GM23338 (cell line): ENCODE results near the gene GRAMD4. TPM values are rescaled to one million over a fixed set of nuclear protein-coding genes. Genes with fewer than 3 reads are reported as not detected.
"Not testable (repeated sequence)": the region's sequence is repeated elsewhere in the genome, so short reads cannot be mapped to it uniquely, and the experiment has no call there.

ENCODE experiments used
- ATAC-seq: fragments of 200-7000 bp; cut with Tn5 transposase; 3 replicates; pipeline ENCODE4 v1.9.1; 2020
- DNase-seq: peaks from one replicate; pipeline ENCODE4 v3.0.0-alpha.2; 2015; ENCODE audit warnings: low spot score
- H2AFZ ChIP-seq: fragments of 200-600 bp; sonication (generic); 2 replicates; pipeline ENCODE4 v1.8.0; 2016; ENCODE audit warnings: antibody characterized with exemption, mild to moderate bottlenecking, moderate library complexity
- H3F3A ChIP-seq: fragments of 200-600 bp; sonication (generic); replicated peaks from 2 replicates; pipeline ENCODE4 v1.8.0; 2017; ENCODE audit warnings: antibody characterized with exemption, mixed run types, low read depth
- H3K27ac ChIP-seq: fragments of 200-600 bp; sonication (generic); 2 replicates; pipeline ENCODE4 v1.6.1; 2016; ENCODE audit warnings: low read depth
- H3K27me3 ChIP-seq: fragments of 200-600 bp; sonication (generic); 2 replicates; pipeline ENCODE4 v1.8.0; 2016; ENCODE audit warnings: mild to moderate bottlenecking, mixed run types, moderate library complexity; ENCODE audit not compliant: insufficient read depth
- H3K36me3 ChIP-seq: fragments of 200-600 bp; sonication (generic); 2 replicates; pipeline ENCODE4 v1.8.0; 2016; ENCODE audit warnings: mild to moderate bottlenecking; ENCODE audit not compliant: insufficient read depth
- H3K4me1 ChIP-seq: fragments of 200-600 bp; sonication (generic); 2 replicates; pipeline ENCODE4 v1.8.0; 2016; ENCODE audit warnings: mild to moderate bottlenecking, moderate library complexity; ENCODE audit not compliant: insufficient read depth
- H3K4me2 ChIP-seq: fragments of 200-600 bp; sonication (generic); 2 replicates; pipeline ENCODE4 v1.7.1; 2017; ENCODE audit warnings: mixed run types
- H3K4me3 ChIP-seq: fragments of 200-600 bp; sonication (generic); 2 replicates; pipeline ENCODE4 v1.6.1; 2016; ENCODE audit warnings: mixed run types
- H3K79me2 ChIP-seq: fragments of 200-600 bp; sonication (generic); replicated peaks from 2 replicates; pipeline ENCODE4 v1.8.0; 2017; ENCODE audit warnings: mild to moderate bottlenecking; ENCODE audit not compliant: insufficient read depth
- H3K9me2 ChIP-seq: fragments of 200-600 bp; sonication (generic); 2 replicates; pipeline ENCODE4 v1.8.0; 2017; ENCODE audit not compliant: insufficient read depth
- H4K20me1 ChIP-seq: fragments of 200-600 bp; sonication (generic); replicated peaks from 2 replicates; pipeline ENCODE4 v1.8.0; 2017; ENCODE audit warnings: mild to moderate bottlenecking; ENCODE audit not compliant: insufficient read depth
- H3K27ac Mint-ChIP-seq: 2 replicates; pipeline ENCODE4 v1.8.0; 2020; ENCODE audit warnings: inconsistent platforms, mild to moderate bottlenecking, moderate library complexity, mixed read lengths
- H3K27me3 Mint-ChIP-seq: 3 replicates; pipeline ENCODE4 v1.8.0; 2022; ENCODE audit warnings: low read depth, mild to moderate bottlenecking, moderate library complexity, mixed read lengths, inconsistent platforms; ENCODE audit not compliant: insufficient read depth, poor library complexity
- H3K36me3 Mint-ChIP-seq: 3 replicates; pipeline ENCODE4 v1.8.0; 2021; ENCODE audit warnings: low read depth, mild to moderate bottlenecking, inconsistent platforms, moderate library complexity, mixed read lengths
- H3K4me1 Mint-ChIP-seq: 3 replicates; pipeline ENCODE4 v1.8.0; 2020; ENCODE audit warnings: mild to moderate bottlenecking, inconsistent platforms, mixed read lengths
- H3K4me3 Mint-ChIP-seq: 3 replicates; pipeline ENCODE4 v1.8.0; 2021; ENCODE audit warnings: moderate library complexity, mild to moderate bottlenecking, inconsistent platforms, mixed read lengths
- H3K9me3 Mint-ChIP-seq: 3 replicates; pipeline ENCODE4 v1.8.0; 2020; ENCODE audit warnings: moderate library complexity, mild to moderate bottlenecking, inconsistent platforms, mixed read lengths
- CREB1 ChIP-seq: fragments of 250-450 bp; sonication (Bioruptor Pico); IDR thresholded peaks from 2 replicates; pipeline ENCODE4 v1.5.0; 2020; ENCODE audit warnings: low read depth, mild to moderate bottlenecking, moderate library complexity
- CTCF ChIP-seq, 2 experiments: fragments of 200-600 bp in 1 of 2; sonication (generic) in 1 of 2; conservative IDR thresholded peaks; 2 replicates each; pipeline versions ENCODE4 v1.5.1 to v1.6.1; 2016 to 2017; ENCODE audit warnings: antibody characterized with exemption in 2 of 2, low read depth in 2 of 2, mild to moderate bottlenecking in 2 of 2, moderate library complexity in 1 of 2
- EZH2 ChIP-seq: fragments of 200-600 bp; sonication (generic); IDR thresholded peaks from one replicate; pipeline ENCODE4 v1.8.0; 2017; ENCODE audit warnings: antibody characterized with exemption, mild to moderate bottlenecking, low read depth; ENCODE audit not compliant: unreplicated experiment
- POLR2AphosphoS5 ChIP-seq: IDR thresholded peaks from 2 replicates; pipeline ENCODE4 v1.6.1; 2016; ENCODE audit warnings: antibody characterized with exemption, low read depth
- ZNF462 ChIP-seq: fragments of 250-450 bp; sonication (Bioruptor Pico); IDR thresholded peaks from 2 replicates; pipeline ENCODE4 v1.5.0; 2020; ENCODE audit warnings: mild to moderate bottlenecking, moderate library complexity
- polyA plus RNA-seq: library from polyadenylated mRNA; unstranded; fragments of >200 nt; fragmentation: Nextera tagmentation; extraction: Ambion mirVana; gene quantifications from 2 replicates; pipeline ENCODE4 v1.2.1, GENCODE V29; 2016
- total RNA-seq: library from RNA; depleted of rRNA; stranded (reverse); fragments of >200 nt; shearing (Covaris generic); gene quantifications from 2 replicates; pipeline ENCODE4 v1.2.3, GENCODE V29; 2014

GRAMD4 gene
- total and polyA plus RNA-seq, 2 experiments from 2014 or later = 2.7 to 81.8 TPM

GRCh38 chr22:46634011-46634699, 14.0 kb downstream of the GRAMD4 start:
- DNase-seq = no peak
- Mint-ChIP-seq H3K4me3 (peak overlapping the region; percentile 19; the same call in 1 of the 3 replicates), H3K9me3 (peaks cover 3% of the 10 kb centered on the region; the same call in 2 of the 3 replicates), H3K27me3 (peaks cover 8% of the 10 kb centered on the region), H3K36me3 (no peaks in the 10 kb centered on the region; the same call in 2 of the 3 replicates), H3K27ac (peak overlapping the region; percentile 24; the same call in 1 of the 2 replicates), H3K4me1 (peaks cover 13% of the 10 kb centered on the region)
- Histone ChIP-seq H3K36me3 (no peaks in the 10 kb centered on the region), H3K27ac (no peak overlapping the region), H3K27me3 (no peaks in the 10 kb centered on the region), H3K79me2 (no peaks in the 10 kb centered on the region), H3F3A (no peaks in the 10 kb centered on the region), H3K4me3 (no peak overlapping the region), H3K4me1 (no peaks in the 10 kb centered on the region), H2AFZ (no peak overlapping the region), H3K9me2 (no peaks in the 10 kb centered on the region), H3K4me2 (no peak overlapping the region), H4K20me1 (no peaks in the 10 kb centered on the region)
- no peak for ATAC-seq
- no peak for TF ChIP-seq CTCF (conservative IDR thresholded peaks at IDR 0.05; ENCODE audit: low read depth in 2 of 2)
- TF ChIP-seq ZNF462 (CRISPR knock-in tag) = no peak
- TF ChIP-seq CREB1 (CRISPR knock-in tag) = no peak
- no peak for TF ChIP-seq EZH2
- no peak for TF ChIP-seq POLR2AphosphoS5

- H3K4me1 Mint-ChIP-seq = peaks cover 18% of the 10 kb centered on the region
- not testable (repeated sequence) for H3K4me1 ChIP-seq, H2AFZ ChIP-seq, H3K27me3 Mint-ChIP-seq, H3K4me2 ChIP-seq, H3K4me3 ChIP-seq, H3F3A ChIP-seq, H3K27ac Mint-ChIP-seq, H3K79me2 ChIP-seq, ATAC-seq, H3K9me2 ChIP-seq, H3K36me3 ChIP-seq, H4K20me1 ChIP-seq, H3K9me3 Mint-ChIP-seq, H3K27me3 ChIP-seq, H3K36me3 Mint-ChIP-seq, DNase-seq, H3K4me3 Mint-ChIP-seq, H3K27ac ChIP-seq
Measured at GRCh38 chr22:46634973-46635685, 14.9 kb downstream of the GRAMD4 start.
